HS-5 (cell line): Measurements from ENCODE around the gene SLC25A29.

Source experiments
- DNase-seq: peaks from one replicate; pipeline ENCODE4 v3.0.0-alpha.2; 2012; ENCODE audit warnings: low read depth

SLC25A29 gene

GRCh38 chr14:100332071-100332639 lies 25.9 kb upstream of the SLC25A29 start:
- no peak for DNase-seq

- DNase-seq, result no peak
Observed at GRCh38 chr14:100330388-100330931, 24.2 kb upstream of the SLC25A29 start.

- DNase-seq, result no peak
Observed at GRCh38 chr14:100330007-100330344, 23.7 kb upstream of the SLC25A29 start.

- no peak for DNase-seq
Observed at GRCh38 chr14:100329233-100330006, 23.2 kb upstream of the SLC25A29 start.

- DNase-seq, result no peak
Observed at GRCh38 chr14:100328495-100329163, 22.4 kb upstream of the SLC25A29 start.

GRCh38 chr14:100327128-100327527 lies 20.9 kb upstream of the SLC25A29 start:
- no peak for DNase-seq

- no peak for DNase-seq
Observed at GRCh38 chr14:100325958-100326357, 19.7 kb upstream of the SLC25A29 start.

GRCh38 chr14:100325231-100325632 lies 19.0 kb upstream of the SLC25A29 start:
- no peak for DNase-seq

- DNase-seq, result no peak
Observed at GRCh38 chr14:100323942-100324307, 17.7 kb upstream of the SLC25A29 start.

GRCh38 chr14:100323121-100323941 lies 17.1 kb upstream of the SLC25A29 start, which contains the start of gene SLC25A47:
Gene SLC25A47 (plus strand): TSS chr14:100323339. CDS start chr14:100323415, 76 bp downstream.
- no peak for DNase-seq

GRCh38 chr14:100322138-100322957 lies 16.1 kb upstream of the SLC25A29 start:
- no peak for DNase-seq

- DNase-seq, result no peak
Observed at GRCh38 chr14:100321473-100322137, 15.4 kb upstream of the SLC25A29 start.

- DNase-seq, result no peak
Observed at GRCh38 chr14:100320157-100320856, 14.1 kb upstream of the SLC25A29 start.

GRCh38 chr14:100317912-100318808 lies 11.9 kb upstream of the SLC25A29 start:
- DNase-seq, result no peak

GRCh38 chr14:100317389-100317788 lies 11.1 kb upstream of the SLC25A29 start:
- DNase-seq, result no peak

GRCh38 chr14:100314724-100315123 lies 8.5 kb upstream of the SLC25A29 start:
- DNase-seq, result no peak

GRCh38 chr14:100313464-100314230 lies 7.4 kb upstream of the SLC25A29 start:
- no peak for DNase-seq

- DNase-seq, result no peak
Observed at GRCh38 chr14:100312877-100313400, 6.7 kb upstream of the SLC25A29 start.
